PC-3 (cell line): ENCODE measurements around the gene GHRHR.

Source experiments
- EZH2phosphoT487 ChIP-seq: fragments of 300-600 bp; sonication (generic); IDR thresholded peaks from 2 replicates; pipeline ENCODE4 v1.6.1; 2018; ENCODE audit warnings: mild to moderate bottlenecking, antibody characterized with exemption, low read length, borderline replicate concordance
- TF ChIP-seq, protein P1 (sequence below): fragments of 300-600 bp; sonication (generic); conservative IDR thresholded peaks from 2 replicates; pipeline ENCODE4 v1.5.1; 2017; ENCODE audit warnings: antibody characterized with exemption, low read depth, mild to moderate bottlenecking, low read length

DNA sequence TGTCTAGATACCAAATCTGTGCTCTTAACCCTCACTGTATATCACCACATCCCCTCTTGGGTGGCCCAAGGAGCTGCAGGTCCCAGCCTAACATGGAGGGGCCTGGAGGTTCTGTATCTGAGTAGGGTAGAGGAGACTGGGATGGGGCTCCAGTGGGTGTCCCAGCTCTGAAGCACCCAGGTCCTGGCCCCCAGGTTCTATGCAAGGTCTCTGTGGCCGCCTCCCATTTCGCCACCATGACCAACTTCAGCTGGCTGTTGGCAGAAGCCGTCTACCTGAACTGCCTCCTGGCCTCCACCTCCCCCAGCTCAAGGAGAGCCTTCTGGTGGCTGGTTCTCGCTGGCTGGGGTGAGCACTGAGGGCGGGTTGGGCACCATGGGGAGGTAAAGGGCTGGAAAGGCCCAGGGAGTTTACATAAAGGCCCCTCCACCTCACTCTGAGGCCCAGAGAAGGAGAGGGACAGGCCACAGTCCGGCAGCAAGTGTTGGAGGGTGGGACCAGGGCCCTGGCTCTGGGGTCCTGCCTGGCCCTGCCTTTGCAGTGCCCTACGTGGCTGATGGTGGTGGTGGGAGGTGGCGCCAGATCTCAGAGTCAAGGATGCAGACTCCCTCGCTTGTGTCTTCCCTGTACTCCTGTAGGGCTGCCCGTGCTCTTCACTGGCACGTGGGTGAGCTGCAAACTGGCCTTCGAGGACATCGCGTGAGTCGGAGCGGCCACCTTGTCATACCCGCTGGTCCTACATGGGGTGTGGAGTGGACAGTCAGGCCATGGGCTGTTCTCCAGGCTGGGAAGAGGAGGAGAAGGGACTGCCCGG, 10.2 kb downstream of the GHRHR start:
- TF ChIP-seq, protein P1, sequence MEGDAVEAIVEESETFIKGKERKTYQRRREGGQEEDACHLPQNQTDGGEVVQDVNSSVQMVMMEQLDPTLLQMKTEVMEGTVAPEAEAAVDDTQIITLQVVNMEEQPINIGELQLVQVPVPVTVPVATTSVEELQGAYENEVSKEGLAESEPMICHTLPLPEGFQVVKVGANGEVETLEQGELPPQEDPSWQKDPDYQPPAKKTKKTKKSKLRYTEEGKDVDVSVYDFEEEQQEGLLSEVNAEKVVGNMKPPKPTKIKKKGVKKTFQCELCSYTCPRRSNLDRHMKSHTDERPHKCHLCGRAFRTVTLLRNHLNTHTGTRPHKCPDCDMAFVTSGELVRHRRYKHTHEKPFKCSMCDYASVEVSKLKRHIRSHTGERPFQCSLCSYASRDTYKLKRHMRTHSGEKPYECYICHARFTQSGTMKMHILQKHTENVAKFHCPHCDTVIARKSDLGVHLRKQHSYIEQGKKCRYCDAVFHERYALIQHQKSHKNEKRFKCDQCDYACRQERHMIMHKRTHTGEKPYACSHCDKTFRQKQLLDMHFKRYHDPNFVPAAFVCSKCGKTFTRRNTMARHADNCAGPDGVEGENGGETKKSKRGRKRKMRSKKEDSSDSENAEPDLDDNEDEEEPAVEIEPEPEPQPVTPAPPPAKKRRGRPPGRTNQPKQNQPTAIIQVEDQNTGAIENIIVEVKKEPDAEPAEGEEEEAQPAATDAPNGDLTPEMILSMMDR, result no peak
- no peak for TF ChIP-seq EZH2phosphoT487
